NCI-H2107 (cell line): ENCODE data around the gene INO80.
"Not testable (repeated sequence)": the region's sequence is repeated elsewhere in the genome, so short reads cannot be mapped to it uniquely, and the experiment has no call there.

ENCODE experiments used
- DNase-seq: peaks from one replicate; lab custom pipeline; 2025; lab: John Stamatoyannopoulos, UW

INO80 gene, protein sequence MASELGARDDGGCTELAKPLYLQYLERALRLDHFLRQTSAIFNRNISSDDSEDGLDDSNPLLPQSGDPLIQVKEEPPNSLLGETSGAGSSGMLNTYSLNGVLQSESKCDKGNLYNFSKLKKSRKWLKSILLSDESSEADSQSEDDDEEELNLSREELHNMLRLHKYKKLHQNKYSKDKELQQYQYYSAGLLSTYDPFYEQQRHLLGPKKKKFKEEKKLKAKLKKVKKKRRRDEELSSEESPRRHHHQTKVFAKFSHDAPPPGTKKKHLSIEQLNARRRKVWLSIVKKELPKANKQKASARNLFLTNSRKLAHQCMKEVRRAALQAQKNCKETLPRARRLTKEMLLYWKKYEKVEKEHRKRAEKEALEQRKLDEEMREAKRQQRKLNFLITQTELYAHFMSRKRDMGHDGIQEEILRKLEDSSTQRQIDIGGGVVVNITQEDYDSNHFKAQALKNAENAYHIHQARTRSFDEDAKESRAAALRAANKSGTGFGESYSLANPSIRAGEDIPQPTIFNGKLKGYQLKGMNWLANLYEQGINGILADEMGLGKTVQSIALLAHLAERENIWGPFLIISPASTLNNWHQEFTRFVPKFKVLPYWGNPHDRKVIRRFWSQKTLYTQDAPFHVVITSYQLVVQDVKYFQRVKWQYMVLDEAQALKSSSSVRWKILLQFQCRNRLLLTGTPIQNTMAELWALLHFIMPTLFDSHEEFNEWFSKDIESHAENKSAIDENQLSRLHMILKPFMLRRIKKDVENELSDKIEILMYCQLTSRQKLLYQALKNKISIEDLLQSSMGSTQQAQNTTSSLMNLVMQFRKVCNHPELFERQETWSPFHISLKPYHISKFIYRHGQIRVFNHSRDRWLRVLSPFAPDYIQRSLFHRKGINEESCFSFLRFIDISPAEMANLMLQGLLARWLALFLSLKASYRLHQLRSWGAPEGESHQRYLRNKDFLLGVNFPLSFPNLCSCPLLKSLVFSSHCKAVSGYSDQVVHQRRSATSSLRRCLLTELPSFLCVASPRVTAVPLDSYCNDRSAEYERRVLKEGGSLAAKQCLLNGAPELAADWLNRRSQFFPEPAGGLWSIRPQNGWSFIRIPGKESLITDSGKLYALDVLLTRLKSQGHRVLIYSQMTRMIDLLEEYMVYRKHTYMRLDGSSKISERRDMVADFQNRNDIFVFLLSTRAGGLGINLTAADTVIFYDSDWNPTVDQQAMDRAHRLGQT (N-terminal part only)

GRCh38 chr15:41116116-41116961 is at the start of gene INO80:
Gene INO80, minus strand, starts transcription at chr15:41116280. Its CDS starts 19,970 bp downstream, at chr15:41096310.
- DNase-seq, result peak; percentile 86

DNA sequence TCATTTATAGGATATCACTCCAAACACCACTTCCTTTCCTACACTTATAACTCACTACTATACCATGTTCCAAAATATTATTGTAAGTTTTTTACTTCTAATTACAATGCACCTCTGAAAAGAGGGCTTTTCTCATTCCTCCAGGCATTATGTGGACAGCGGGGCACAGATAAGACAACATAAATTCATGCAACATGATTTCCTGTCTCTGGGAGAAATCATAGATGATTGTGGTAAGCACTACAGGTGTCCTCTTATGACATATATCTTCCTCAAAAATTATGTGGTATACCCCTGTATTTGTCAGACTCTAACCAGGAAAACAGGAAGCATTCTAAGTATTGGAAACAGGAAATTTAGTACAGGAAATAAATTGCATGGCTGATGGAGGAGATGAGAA is 45.7 kb upstream of the INO80 start:
- DNase-seq, result no peak

DNA sequence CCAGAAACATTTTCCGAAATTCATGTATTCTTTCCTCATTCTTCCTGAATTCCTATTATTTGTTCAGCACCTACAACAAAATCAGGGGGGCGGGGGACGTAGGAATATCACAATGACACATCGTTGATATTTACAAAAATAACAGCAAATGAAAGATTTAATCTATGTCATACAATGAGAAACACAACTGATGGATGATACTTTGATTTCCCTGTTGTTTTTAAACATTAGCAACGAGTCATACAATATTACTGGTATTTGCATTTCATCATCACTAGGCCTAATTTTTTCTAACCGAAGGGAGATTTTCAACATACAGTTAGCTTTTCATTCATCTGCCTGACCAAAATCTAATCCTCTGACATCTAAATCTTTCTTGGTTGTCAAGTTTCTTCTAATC is 45.3 kb upstream of the INO80 start:
- no peak for DNase-seq

- no peak for DNase-seq
Measured at GRCh38 chr15:41160639-41161315, 44.7 kb upstream of the INO80 start.

GRCh38 chr15:41154412-41154811 is 38.3 kb upstream of the INO80 start:
- no peak for DNase-seq

DNA sequence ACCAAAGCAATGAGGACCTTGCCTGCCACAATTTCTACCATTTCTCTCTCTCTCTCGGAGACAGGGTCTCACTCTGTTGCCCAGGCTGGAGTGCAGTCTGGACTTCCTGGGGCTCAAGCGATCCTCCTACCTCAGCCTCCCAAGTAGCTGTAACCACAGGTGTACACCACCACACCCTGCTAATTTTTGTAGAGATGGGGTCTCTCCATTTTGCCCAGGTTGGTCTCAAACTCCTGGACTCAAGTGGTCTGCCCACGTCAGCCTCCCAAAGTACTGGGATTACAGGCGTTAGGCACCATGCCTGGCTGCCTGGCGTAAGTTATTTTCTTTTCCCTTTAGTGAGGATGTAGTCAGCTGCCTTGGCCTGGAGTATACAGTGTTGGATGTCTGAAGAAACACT is 37.7 kb upstream of the INO80 start:
- DNase-seq, result no peak

- DNase-seq, result no peak
Measured at GRCh38 chr15:41151451-41152005, 35.4 kb upstream of the INO80 start.

- no peak for DNase-seq
Measured at GRCh38 chr15:41150279-41150678, 34.2 kb upstream of the INO80 start.

DNA sequence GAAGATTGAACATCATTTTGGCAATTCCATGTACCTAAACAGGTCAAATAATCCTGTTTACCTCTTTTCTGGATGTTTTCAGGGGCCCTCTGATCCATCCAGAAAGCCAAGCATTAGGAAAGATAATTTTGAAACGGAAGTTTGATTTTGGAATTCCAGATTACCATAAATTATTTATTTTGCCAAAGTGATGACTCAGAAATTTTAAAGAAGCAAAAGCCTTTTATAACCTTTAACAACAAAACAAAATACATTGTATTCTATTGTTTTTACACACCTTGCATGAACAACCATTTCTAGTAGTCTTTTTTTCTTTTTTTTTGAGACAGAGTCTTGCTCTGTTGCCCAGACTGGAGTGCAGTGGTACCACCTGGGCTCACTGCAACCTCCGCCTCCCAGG is 32.0 kb upstream of the INO80 start:
- DNase-seq, result no peak

DNA sequence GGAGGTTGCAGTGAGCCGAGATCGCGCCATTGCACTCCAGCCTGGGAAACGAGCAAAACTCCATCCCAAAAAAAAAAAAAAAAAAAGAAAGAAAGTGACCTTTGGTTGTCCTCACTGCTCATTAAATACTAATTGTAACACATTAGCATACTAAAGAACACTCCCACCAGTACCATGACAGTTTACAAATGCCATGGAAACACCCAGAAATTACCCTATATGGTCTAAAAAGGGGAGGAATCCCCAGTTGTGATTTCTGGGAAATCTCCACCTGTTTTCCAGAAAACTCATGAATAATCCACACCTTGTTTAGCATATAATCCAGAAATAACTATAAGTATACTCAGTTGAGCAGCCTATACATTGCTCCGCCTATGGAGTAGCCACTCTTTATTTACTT is 23.5 kb upstream of the INO80 start:
- no peak for DNase-seq

- not testable (repeated sequence) for DNase-seq
Measured at GRCh38 chr15:41139112-41139511, 23.0 kb upstream of the INO80 start.

DNA sequence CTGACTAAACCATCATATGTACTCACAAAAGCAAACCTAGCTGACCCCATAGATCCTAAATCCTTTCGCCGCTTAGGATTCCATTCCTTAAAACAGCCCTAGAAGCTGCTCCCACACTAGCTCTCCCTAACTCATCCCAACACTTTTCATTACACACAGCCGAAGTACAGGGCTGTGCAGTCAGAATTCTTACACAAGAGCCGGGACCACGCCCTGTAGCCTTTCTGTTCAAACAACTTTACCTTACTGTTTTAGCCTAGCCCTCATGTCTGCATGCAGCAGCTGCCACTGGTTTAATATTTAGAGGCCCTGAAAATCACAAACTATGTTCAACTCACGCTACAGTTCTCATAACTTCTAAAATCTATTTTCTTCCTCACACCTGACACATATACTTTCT is 19.5 kb upstream of the INO80 start:
- DNase-seq, result not testable (repeated sequence)

DNA sequence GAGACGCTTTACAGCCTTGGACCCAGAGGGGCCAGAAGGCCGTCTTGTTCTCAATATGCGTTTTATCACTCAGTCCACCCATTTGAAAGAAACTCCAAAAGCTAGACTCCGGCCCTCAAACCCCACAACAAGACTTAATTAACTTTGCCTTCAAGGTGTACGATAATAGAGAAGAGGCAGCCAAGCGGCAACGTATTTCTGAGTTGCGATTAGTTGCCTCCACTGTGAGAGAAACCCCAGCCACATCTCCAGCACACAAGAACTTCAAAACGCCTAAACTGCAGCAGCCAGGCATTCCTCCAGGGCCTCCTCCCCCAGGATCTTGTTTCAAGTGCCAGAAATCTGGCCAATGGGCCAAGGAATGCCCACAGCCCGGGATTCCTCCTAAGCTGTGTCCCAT is 17.4 kb upstream of the INO80 start:
- DNase-seq, result no peak

DNA sequence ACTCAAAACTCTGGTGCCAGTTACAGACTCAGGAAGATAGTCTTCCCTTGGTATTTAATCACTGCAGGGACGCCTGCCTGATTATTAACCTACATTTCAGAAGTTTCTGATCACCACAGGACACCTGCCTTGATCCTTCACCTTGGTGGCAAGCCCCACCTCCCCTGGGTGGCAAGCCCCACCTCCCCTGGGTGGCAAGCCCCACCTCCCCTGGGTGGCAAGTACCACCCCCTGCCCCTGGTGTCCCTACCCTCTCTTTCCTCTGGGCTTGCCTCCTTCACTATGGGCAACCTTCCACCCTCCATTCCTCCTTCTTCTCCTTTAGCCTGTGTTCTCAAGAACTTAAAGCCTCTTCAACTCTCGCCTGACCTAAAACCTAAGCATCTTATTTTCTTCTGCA is 16.0 kb upstream of the INO80 start:
- not testable (repeated sequence) for DNase-seq

DNA sequence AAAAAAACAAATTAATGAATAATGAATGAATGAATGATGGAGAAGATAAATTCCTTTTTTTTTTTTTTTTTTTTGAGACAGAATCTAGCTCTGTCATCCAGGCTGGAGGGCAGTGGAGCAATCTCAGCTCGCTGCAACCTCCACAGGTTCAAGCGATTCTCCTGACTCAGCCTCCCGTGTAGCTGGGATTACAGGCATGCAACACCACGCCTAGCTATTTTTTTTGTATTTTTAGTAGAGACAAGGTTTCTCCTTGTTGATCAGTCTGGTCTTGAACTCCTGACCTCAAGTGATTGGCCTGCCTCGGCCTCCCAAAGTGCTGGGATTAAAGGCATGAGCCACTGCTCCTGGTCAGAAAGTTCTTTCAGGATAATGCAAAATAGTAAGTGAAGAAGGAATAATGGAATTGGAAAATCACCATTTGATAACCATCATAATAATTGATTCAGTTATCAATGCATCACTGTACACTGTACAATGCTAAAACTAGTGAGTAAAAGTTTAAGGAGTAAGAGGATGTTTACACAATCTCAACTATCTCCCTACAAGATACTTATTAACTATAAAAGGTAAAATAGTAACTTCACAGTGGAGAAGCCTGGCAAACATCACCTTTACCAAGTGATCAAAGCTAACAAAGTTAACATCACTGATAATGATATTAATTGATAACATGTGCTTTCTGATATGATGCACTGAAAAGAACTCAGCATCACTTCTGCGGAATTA is 12.3 kb upstream of the INO80 start:
- DNase-seq, result no peak

DNA sequence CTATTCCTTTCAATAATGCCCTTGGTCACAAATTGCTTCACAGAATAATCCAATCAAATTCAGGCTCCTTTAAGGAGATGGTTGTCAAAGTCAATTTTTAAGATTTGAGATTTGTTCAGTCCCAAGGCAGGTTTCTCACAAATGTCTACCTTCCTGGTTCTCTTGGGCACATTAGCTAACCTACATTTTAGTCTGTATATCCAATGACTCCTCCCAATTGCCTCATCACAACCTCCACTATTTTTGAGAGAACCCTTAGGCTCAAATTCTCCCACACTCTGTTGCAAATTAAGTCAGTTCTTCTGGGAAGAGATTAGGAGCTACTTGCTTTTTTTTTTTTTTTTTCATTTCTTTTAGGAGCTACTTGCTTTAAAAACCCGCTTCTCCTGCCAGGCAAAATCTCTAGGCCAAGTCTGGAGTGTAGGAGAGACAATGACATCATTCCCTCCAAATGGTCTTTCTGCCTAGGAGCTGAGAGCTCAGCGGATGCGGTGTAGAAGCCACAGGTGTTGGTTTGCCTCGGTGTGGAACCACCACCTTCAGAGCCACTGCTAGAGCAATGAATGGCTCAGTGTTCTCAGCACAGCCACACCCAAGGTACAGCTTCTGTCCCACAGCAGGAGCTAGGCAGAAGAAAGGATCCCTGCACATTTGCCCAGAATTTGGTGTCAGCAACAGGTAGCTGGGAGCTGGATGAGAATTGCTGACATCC is 10.0 kb upstream of the INO80 start:
- DNase-seq, result no peak

- DNase-seq, result no peak
Measured at GRCh38 chr15:41125063-41125669, 9.1 kb upstream of the INO80 start.

DNA sequence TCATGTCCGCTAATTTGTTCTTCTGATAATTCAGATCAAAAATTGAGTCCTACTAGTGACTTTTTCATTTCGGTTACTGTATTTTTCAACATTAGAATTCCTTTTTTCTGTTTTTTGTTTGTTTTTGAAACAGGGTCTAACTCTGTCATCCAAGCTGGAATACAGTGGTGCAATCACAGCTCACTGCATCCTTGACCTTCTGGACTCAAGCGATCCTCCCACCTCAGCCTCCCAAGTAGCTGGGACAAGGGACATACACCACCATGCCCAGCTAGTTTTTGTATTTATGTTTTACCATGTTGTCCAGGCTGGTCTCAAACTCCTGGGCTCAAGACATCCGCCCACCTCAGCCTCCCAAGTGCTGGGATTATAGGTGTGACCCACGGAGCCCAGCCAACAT is 8.0 kb upstream of the INO80 start:
- DNase-seq, result no peak

- no peak for DNase-seq
Measured at GRCh38 chr15:41122849-41123248, 6.8 kb upstream of the INO80 start.
